HepG2 (cell line): ENCODE measurements around the gene TOP1. TPM values are rescaled to one million over a fixed set of nuclear protein-coding genes. Genes with fewer than 3 reads are reported as not detected.

Experiments used
- AFF4 ChIP-seq: sonication (generic); formaldehyde crosslinking; IDR thresholded peaks from 2 replicates; pipeline ENCODE4 v1.4.0; 2020; ENCODE audit warnings: missing genetic modification reagents
- MTERF4 ChIP-seq: sonication (generic); formaldehyde crosslinking; IDR thresholded peaks from 2 replicates; pipeline ENCODE4 v1.8.0; 2023; ENCODE audit warnings: mild to moderate bottlenecking, missing genetic modification reagents
- NFIB ChIP-seq: sonication (generic); formaldehyde crosslinking; IDR thresholded peaks from 2 replicates; pipeline ENCODE4 v1.9.0; 2021; ENCODE audit warnings: missing genetic modification reagents, mild to moderate bottlenecking, borderline replicate concordance
- RBM22 ChIP-seq: fragments of 200-400 bp; formaldehyde crosslinking; optimal IDR thresholded peaks from 2 replicates; pipeline ENCODE3; 2017; ENCODE audit warnings: mild to moderate bottlenecking, low read length, moderate library complexity
- RFX1 ChIP-seq: fragments of 450-650 bp; IDR thresholded peaks from 2 replicates; pipeline ENCODE4 v1.6.1; 2017
- ZNF367 ChIP-seq: sonication (generic); formaldehyde crosslinking; IDR thresholded peaks from 2 replicates; pipeline ENCODE4 v1.4.0; 2020; ENCODE audit warnings: missing genetic modification reagents, borderline replicate concordance
- ZNF543 ChIP-seq: sonication (generic); formaldehyde crosslinking; IDR thresholded peaks from 2 replicates; pipeline ENCODE4 v1.4.0; 2020; ENCODE audit warnings: mild to moderate bottlenecking, missing genetic modification reagents
- ZNF687 ChIP-seq: sonication (generic); formaldehyde crosslinking; IDR thresholded peaks from 2 replicates; pipeline ENCODE4 v1.5.1; 2020; ENCODE audit warnings: mild to moderate bottlenecking, missing genetic modification reagents, moderate library complexity
- ZNF788 ChIP-seq: sonication (generic); formaldehyde crosslinking; IDR thresholded peaks from 2 replicates; pipeline ENCODE4 v1.5.0; 2020; ENCODE audit warnings: mild to moderate bottlenecking, missing genetic modification reagents, borderline replicate concordance
- ZNF790 ChIP-seq: sonication (generic); formaldehyde crosslinking; IDR thresholded peaks from 2 replicates; pipeline ENCODE4 v1.8.0; 2022; ENCODE audit warnings: missing genetic modification reagents, mild to moderate bottlenecking, borderline replicate concordance
- ZSCAN5A ChIP-seq: sonication (generic); formaldehyde crosslinking; IDR thresholded peaks from 2 replicates; pipeline ENCODE4 v1.8.0; 2022; ENCODE audit warnings: mild to moderate bottlenecking, missing genetic modification reagents, borderline replicate concordance
- polyA plus RNA-seq, 8 experiments: library from polyadenylated mRNA; depleted of rRNA in 3 of 8; stranded (reverse) in 7 of 8; unstranded in 1 of 8; fragments of >200 nt; fragmentation: Illumina TruSeq in 4 of 8; extraction: Trizol in 4 of 8; gene quantifications; 2 replicates each; pipeline versions ENCODE4 v1.2.1 to v1.2.3, GENCODE V29; 2011 to 2016; ENCODE audit warnings: low read depth in 4 of 8, missing spikeins in 1 of 8, mixed read lengths in 1 of 8; ENCODE audit not compliant: insufficient read depth in 1 of 8
- total RNA-seq, 5 experiments: library from RNA; depleted of rRNA; stranded (reverse); fragments of >200 nt; fragmentation: Illumina TruSeq; extraction: Trizol; gene quantifications; 2 replicates each; pipeline ENCODE4 v1.2.3, GENCODE V29; 2016; ENCODE audit warnings: low read depth in 1 of 5
- TF ChIP-seq, protein P1 (sequence below): sonication (generic); formaldehyde crosslinking; IDR thresholded peaks from 2 replicates; pipeline ENCODE4 v1.4.0; 2020; ENCODE audit warnings: missing genetic modification reagents
- TF ChIP-seq, protein P2 (sequence below): sonication (generic); formaldehyde crosslinking; IDR thresholded peaks from 2 replicates; pipeline ENCODE4 v1.4.0; 2020; ENCODE audit warnings: mild to moderate bottlenecking, missing genetic modification reagents

The TOP1 gene
- total and polyA plus RNA-seq, 2 of the 13 experiments (the other 11 are each of a cell fraction or from before 2014, with no cell fraction given), result 10.2 to 19.4 TPM

- TF ChIP-seq AFF4 (CRISPR knock-in tag) (no peak), ZNF790 (CRISPR knock-in tag) (no peak), ZNF543 (CRISPR knock-in tag) (no peak), ZSCAN5A (CRISPR knock-in tag) (no peak), NFIB (CRISPR knock-in tag) (no peak), MTERF4 (CRISPR knock-in tag) (no peak), RFX1 (no peak), ZNF367 (CRISPR knock-in tag) (peak; percentile 42; the same call in 1 of the 2 replicates), ZNF687 (CRISPR knock-in tag) (peak; percentile 68; the same call in 1 of the 2 replicates), RBM22 (no peak), ZNF788 (CRISPR knock-in tag) (0 out of 2 replicates have a peak, but pooled peaks have one; percentile 24)
- TF ChIP-seq, protein P1, sequence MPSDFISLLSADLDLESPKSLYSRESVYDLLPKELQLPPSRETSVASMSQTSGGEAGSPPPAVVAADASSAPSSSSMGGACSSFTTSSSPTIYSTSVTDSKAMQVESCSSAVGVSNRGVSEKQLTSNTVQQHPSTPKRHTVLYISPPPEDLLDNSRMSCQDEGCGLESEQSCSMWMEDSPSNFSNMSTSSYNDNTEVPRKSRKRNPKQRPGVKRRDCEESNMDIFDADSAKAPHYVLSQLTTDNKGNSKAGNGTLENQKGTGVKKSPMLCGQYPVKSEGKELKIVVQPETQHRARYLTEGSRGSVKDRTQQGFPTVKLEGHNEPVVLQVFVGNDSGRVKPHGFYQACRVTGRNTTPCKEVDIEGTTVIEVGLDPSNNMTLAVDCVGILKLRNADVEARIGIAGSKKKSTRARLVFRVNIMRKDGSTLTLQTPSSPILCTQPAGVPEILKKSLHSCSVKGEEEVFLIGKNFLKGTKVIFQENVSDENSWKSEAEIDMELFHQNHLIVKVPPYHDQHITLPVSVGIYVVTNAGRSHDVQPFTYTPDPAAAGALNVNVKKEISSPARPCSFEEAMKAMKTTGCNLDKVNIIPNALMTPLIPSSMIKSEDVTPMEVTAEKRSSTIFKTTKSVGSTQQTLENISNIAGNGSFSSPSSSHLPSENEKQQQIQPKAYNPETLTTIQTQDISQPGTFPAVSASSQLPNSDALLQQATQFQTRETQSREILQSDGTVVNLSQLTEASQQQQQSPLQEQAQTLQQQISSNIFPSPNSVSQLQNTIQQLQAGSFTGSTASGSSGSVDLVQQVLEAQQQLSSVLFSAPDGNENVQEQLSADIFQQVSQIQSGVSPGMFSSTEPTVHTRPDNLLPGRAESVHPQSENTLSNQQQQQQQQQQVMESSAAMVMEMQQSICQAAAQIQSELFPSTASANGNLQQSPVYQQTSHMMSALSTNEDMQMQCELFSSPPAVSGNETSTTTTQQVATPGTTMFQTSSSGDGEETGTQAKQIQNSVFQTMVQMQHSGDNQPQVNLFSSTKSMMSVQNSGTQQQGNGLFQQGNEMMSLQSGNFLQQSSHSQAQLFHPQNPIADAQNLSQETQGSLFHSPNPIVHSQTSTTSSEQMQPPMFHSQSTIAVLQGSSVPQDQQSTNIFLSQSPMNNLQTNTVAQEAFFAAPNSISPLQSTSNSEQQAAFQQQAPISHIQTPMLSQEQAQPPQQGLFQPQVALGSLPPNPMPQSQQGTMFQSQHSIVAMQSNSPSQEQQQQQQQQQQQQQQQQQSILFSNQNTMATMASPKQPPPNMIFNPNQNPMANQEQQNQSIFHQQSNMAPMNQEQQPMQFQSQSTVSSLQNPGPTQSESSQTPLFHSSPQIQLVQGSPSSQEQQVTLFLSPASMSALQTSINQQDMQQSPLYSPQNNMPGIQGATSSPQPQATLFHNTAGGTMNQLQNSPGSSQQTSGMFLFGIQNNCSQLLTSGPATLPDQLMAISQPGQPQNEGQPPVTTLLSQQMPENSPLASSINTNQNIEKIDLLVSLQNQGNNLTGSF, result 0 out of 2 replicates have a peak, but pooled peaks have one; percentile 50
- TF ChIP-seq, protein P2, sequence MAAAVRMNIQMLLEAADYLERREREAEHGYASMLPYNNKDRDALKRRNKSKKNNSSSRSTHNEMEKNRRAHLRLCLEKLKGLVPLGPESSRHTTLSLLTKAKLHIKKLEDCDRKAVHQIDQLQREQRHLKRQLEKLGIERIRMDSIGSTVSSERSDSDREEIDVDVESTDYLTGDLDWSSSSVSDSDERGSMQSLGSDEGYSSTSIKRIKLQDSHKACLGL (CRISPR knock-in tag), result no peak
These were observed 25.8 kb upstream of the TOP1 start (continued) for GRCh38 chr20:41002842-41003142.
